GM12874 (cell line): ENCODE results near the gene SETD1B.

Experiments
- TF ChIP-seq, protein P1 (sequence below): IDR thresholded peaks from 2 replicates; pipeline ENCODE4 v1.5.1; 2011; ENCODE audit warnings: low read depth, mild to moderate bottlenecking, control low read depth, low read length, moderate library complexity; ENCODE audit not compliant: insufficient read depth

The SETD1B gene

DNA sequence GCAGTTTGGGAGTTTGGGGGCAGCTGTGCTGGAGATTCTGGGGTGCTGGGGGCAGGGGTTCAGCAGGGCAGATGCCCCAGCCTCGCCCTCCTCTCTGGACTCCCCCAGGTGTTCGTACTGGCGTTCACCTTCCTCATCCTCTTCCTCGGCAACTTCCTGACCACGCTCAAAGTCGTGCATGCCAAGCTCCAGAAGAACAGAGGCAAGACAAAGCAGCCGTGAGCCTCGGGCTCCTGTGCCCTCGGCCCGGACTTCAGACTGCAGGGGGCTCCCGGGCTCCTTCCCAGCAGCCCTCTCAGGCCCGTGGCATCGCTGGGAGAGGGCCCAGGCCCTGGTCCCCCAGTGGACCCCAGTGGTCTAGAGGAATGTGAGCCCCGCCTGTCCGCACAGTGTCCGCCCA, 28.3 kb upstream of the SETD1B start:
- TF ChIP-seq, protein P1, sequence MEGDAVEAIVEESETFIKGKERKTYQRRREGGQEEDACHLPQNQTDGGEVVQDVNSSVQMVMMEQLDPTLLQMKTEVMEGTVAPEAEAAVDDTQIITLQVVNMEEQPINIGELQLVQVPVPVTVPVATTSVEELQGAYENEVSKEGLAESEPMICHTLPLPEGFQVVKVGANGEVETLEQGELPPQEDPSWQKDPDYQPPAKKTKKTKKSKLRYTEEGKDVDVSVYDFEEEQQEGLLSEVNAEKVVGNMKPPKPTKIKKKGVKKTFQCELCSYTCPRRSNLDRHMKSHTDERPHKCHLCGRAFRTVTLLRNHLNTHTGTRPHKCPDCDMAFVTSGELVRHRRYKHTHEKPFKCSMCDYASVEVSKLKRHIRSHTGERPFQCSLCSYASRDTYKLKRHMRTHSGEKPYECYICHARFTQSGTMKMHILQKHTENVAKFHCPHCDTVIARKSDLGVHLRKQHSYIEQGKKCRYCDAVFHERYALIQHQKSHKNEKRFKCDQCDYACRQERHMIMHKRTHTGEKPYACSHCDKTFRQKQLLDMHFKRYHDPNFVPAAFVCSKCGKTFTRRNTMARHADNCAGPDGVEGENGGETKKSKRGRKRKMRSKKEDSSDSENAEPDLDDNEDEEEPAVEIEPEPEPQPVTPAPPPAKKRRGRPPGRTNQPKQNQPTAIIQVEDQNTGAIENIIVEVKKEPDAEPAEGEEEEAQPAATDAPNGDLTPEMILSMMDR, result no peak

DNA sequence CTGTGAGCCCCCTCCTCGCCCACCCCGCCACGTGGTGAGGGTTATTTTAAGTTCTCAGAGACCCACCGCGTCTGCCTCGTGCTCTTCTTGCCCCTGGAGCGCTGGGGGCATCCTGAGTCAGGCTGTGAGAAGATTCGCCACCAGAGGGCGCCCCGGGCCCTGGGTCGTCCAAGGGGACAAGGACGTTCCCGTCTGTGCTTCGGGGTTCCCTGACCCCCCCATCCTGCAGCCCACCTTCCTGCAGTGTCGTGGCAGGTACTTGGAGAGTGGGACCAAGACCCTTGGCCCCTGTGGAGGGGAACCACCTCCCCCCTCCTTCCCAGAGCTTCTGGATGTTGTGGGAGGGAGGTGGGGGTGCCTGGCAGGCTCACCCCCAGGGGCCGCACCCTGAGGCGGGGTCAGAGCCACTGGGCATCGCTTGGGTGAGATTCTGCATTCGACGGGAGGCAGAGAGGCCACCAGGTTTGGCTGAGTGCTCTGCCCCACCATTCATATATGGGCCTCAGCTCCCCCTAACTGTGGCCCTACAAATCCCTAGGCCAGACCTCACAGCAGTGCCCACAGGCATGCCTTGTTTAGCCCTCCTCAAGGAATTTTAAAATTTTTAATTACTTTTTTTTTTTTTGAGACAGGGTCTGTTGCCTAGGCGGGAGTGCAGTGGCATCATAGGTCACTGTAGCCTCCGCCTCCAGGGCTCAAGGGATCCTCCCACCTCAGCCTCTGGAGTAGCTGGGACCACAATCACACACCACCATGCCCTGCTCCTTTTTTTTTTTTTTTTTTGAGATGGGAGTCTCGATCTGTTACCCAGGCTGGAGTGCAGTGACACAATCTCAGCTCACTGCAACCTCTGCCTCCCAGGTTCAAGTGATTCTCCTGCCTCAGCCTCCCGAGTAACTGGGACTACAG, 27.4 kb upstream of the SETD1B start:
- TF ChIP-seq, protein P1, result peak; percentile 92

DNA sequence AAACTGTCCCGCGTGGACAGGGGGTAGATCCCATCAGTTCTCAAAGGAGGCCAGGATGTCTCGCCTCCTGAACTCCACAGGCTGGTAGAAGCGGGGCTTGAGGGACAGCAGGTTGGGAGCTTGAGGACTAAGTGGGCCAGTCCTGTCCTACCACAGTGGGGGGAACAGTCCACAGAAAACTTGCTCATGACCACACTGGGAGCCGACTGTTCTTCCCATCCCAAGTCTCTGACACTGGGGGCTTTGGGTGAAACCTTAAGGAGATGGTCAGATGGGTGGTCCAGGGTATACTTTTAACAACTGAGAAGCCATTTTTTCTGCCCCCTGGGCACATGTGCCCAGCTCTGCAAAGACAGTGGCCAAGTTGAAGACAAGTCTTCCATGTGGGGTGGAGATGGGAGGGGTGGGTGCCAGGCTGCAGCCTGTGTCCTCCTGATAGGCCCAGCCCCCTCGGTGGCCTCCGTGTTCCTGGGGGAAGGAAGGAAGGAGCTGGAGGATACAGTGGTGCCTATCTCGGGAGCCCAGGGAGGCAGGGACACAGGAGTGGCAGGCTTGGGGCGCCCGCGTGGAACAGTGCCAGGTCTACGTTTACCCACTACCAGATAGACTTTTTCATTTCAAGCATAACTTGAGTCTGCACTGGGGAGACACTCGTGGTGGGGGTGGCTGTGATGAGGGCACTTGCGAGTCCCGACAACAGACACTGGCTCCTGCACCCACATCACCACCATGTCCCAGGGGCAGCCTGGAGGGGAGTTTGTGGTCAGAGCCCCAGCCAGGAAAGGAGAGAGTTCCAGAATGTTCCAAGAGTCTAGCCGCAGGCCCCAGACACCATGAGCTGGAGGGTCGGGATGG, 25.0 kb upstream of the SETD1B start:
- TF ChIP-seq, protein P1, result no peak

DNA sequence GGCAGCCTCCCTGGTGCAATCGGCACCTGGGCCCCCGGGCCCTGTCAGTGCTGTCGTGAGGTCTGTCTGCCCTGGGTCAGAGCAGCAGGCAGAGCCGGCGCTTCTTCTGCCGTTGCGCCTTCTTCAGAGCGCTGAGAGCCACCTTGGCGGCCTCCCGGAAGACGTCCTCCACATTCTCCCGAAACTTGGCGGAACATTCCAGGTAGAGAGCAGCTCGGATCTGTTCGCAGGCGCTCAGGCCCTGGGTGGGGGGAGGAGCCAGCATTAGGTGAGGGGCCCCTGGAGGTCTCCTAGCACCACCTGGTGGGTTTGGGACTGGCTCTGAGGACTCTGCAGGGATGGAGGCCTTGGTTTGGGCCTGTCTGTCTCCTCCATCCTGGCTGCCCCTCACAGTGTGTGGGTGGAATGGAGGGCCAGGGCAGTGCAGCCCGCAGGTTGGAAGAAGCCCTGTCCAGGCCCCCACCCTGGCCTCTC, 24.4 kb upstream of the SETD1B start:
- TF ChIP-seq, protein P1, result no peak

DNA sequence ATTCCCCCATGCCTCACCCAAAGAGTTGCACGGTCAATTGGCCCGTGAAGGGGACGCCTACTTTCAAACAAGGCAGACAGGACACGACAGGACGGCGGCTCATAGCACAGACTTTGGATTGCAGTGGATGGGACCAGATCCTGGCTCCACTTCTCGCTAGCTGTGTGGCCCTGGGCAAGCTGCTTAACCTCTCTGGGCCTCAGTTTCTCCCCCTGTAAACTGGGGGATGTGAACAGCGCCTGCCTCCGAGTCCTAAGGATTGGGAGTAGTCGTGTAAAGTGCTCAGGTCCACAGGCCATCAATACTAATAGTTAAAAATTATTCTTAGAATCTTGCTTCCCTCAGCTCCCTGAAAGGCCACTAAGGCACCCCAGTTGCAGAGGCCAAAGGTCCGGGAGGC, 23.4 kb upstream of the SETD1B start:
- TF ChIP-seq, protein P1, result no peak

DNA sequence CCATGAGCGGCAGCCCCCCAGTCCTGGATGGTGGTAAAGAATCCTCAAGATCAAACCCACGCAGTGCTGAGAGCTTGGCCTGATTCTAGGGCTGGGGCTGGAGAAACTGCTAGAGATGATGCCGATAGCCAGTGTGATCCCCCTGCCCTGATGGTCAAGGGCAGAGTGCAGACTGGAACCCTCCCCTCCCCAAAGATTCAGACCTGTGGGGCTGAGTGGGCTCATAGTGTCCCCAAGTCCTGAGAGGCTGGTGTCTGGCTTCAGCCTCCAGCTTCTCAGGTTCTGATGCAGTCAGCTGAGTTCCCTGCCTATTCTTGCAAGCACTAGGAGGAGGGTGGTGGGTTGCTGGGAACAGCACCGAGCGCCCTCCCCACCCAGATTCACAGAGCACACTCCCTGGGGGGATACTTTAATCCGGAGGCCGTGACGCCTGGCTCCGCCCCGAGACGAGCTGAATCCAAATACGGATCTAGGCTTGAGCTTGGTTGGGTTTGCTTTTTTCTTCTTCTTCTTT, 22.3 kb upstream of the SETD1B start:
- TF ChIP-seq, protein P1, result no peak
